Measurements from ENCODE around the gene CHPT1.
"Not testable (repeated sequence)": the region's sequence is repeated elsewhere in the genome, so short reads cannot be mapped to it uniquely, and the experiment has no call there.

The CHPT1 gene

DNA sequence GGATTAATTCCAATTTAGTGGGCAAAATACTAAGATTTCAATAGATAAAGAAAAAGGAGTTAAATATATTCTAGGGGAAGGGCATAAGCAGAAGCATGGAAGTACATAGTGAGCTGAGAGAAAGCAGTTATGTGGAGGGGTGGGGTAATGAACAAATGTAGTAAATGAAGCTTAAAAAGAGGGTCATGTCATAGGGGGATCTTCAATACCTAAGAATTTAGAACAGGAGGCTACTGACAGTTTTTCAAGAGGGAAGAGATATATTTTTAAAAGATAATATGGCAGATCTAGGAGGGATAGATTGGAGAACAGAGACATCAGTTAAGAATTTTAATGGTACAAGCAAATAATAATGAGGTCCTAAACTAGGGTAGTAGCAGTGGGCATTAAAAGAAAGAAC is 32.4 kb downstream of the CHPT1 start:
- H3K4me3 ChIP-seq (replicated peaks; ENCODE audit: insufficient read depth, low read length), result no peak overlapping the region
- no peaks in the 10 kb centered on the region for H3K27me3 ChIP-seq (ENCODE audit: insufficient read depth, poor library complexity, severe bottlenecking)
- TF ChIP-seq SPI1 (IDR thresholded peaks at IDR 0.05; ENCODE audit: borderline replicate concordance, low read depth), result no peak
- TF ChIP-seq GABPA (IDR thresholded peaks at IDR 0.05; ENCODE audit: low read depth), result no peak
- TF ChIP-seq POLR2AphosphoS5 (IDR thresholded peaks at IDR 0.05; ENCODE audit: low read depth), result no peak
- TF ChIP-seq, protein P1, sequence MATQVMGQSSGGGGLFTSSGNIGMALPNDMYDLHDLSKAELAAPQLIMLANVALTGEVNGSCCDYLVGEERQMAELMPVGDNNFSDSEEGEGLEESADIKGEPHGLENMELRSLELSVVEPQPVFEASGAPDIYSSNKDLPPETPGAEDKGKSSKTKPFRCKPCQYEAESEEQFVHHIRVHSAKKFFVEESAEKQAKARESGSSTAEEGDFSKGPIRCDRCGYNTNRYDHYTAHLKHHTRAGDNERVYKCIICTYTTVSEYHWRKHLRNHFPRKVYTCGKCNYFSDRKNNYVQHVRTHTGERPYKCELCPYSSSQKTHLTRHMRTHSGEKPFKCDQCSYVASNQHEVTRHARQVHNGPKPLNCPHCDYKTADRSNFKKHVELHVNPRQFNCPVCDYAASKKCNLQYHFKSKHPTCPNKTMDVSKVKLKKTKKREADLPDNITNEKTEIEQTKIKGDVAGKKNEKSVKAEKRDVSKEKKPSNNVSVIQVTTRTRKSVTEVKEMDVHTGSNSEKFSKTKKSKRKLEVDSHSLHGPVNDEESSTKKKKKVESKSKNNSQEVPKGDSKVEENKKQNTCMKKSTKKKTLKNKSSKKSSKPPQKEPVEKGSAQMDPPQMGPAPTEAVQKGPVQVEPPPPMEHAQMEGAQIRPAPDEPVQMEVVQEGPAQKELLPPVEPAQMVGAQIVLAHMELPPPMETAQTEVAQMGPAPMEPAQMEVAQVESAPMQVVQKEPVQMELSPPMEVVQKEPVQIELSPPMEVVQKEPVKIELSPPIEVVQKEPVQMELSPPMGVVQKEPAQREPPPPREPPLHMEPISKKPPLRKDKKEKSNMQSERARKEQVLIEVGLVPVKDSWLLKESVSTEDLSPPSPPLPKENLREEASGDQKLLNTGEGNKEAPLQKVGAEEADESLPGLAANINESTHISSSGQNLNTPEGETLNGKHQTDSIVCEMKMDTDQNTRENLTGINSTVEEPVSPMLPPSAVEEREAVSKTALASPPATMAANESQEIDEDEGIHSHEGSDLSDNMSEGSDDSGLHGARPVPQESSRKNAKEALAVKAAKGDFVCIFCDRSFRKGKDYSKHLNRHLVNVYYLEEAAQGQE (IDR thresholded peaks at IDR 0.05; ENCODE audit: insufficient replicate concordance, low read depth), result no peak
- TF ChIP-seq, protein P2, sequence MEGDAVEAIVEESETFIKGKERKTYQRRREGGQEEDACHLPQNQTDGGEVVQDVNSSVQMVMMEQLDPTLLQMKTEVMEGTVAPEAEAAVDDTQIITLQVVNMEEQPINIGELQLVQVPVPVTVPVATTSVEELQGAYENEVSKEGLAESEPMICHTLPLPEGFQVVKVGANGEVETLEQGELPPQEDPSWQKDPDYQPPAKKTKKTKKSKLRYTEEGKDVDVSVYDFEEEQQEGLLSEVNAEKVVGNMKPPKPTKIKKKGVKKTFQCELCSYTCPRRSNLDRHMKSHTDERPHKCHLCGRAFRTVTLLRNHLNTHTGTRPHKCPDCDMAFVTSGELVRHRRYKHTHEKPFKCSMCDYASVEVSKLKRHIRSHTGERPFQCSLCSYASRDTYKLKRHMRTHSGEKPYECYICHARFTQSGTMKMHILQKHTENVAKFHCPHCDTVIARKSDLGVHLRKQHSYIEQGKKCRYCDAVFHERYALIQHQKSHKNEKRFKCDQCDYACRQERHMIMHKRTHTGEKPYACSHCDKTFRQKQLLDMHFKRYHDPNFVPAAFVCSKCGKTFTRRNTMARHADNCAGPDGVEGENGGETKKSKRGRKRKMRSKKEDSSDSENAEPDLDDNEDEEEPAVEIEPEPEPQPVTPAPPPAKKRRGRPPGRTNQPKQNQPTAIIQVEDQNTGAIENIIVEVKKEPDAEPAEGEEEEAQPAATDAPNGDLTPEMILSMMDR (IDR thresholded peaks at IDR 0.05; ENCODE audit: insufficient read depth, low read length), result no peak
- no peak overlapping the region for H3K27ac ChIP-seq (replicated peaks)
- no peak for DNase-seq (ENCODE audit: low read depth in 1 of 2, low spot score in 1 of 2)

DNA sequence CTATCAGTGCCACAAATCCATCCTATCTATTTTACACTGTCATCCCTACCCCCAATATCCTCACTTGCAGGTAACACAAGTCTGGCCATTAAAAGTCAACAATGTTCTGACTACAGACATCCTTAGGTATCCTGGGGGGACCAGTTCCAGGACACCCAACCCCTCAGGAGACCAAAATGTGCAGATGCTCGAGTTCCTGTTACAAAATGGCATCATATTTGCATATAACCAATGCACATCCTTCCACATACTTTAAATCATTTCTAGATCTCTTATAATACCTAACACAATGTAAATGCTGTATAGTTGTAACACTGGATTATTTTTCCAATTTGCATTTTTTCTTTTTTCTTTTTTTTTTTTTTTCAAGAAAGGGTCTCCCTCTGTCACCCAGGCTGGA is 34.9 kb downstream of the CHPT1 start:
- Histone ChIP-seq H3K4me3 (replicated peaks; ENCODE audit: insufficient read depth, low read length) (no peak overlapping the region), H3K27me3 (ENCODE audit: insufficient read depth, poor library complexity, severe bottlenecking) (no peaks in the 10 kb centered on the region), H3K27ac (replicated peaks) (no peak overlapping the region)
- DNase-seq (ENCODE audit: low read depth in 1 of 2, low spot score in 1 of 2), result no peak
- TF ChIP-seq GABPA (IDR thresholded peaks at IDR 0.05; ENCODE audit: low read depth), result no peak
- no peak for TF ChIP-seq POLR2AphosphoS5 (IDR thresholded peaks at IDR 0.05; ENCODE audit: low read depth)
- no peak for TF ChIP-seq SPI1 (IDR thresholded peaks at IDR 0.05; ENCODE audit: borderline replicate concordance, low read depth)
- TF ChIP-seq, protein P2 (IDR thresholded peaks at IDR 0.05; ENCODE audit: insufficient read depth, low read length), result no peak
- TF ChIP-seq, protein P1 (IDR thresholded peaks at IDR 0.05; ENCODE audit: insufficient replicate concordance, low read depth), result no peak

DNA sequence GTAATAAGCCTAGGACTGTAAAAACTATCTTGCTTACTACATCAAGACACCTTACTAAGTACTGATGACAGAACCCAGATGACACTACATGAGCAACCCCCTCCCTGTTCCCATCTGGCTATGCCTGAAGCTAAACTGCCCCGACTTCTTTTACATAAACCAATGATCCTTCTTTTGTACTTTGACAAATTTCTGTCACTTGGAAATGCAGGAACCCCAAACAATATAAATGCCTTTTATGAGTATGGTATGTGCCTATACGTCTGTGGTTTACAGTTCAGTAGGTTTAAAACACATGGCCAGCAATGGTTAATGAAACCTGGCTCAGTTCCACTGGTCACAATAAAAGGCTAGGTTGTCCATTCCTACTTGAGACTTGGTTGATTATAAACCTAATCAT is 35.7 kb downstream of the CHPT1 start:
- DNase-seq (ENCODE audit: low read depth in 1 of 2, low spot score in 1 of 2), result no peak
- H3K4me3 ChIP-seq (replicated peaks; ENCODE audit: insufficient read depth, low read length), result no peak overlapping the region
- H3K27ac ChIP-seq (replicated peaks), result no peak overlapping the region
- no peaks in the 10 kb centered on the region for H3K27me3 ChIP-seq (ENCODE audit: insufficient read depth, poor library complexity, severe bottlenecking)
- TF ChIP-seq GABPA (IDR thresholded peaks at IDR 0.05; ENCODE audit: low read depth) (no peak), POLR2AphosphoS5 (IDR thresholded peaks at IDR 0.05; ENCODE audit: low read depth) (no peak), SPI1 (IDR thresholded peaks at IDR 0.05; ENCODE audit: borderline replicate concordance, low read depth) (no peak)
- TF ChIP-seq, protein P2 (IDR thresholded peaks at IDR 0.05; ENCODE audit: insufficient read depth, low read length), result no peak
- TF ChIP-seq, protein P1 (IDR thresholded peaks at IDR 0.05; ENCODE audit: insufficient replicate concordance, low read depth), result no peak

DNA sequence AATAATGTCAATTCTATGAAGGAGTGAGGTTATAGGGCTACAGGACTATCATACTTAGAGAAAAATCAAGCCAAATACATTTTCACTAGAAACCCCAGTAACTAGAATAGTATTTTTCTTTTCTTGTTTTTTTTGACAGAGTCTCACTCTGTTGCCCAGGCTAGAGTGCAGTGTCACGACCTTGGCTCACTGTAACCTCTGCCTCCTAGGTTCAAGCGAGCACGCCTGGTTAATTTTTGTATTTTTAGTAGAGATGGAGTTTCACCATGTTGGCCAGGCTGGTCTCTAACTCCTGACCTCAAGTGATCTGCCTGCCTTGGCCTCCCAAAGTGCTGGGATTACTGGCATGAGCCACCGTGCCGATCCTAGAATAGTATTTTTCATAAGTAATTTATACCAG is 37.0 kb downstream of the CHPT1 start:
- not testable (repeated sequence) for H3K4me3 ChIP-seq (replicated peaks; ENCODE audit: insufficient read depth, low read length); DNase-seq (ENCODE audit: low read depth in 1 of 2, low spot score in 1 of 2); H3K27me3 ChIP-seq (ENCODE audit: insufficient read depth, poor library complexity, severe bottlenecking); H3K27ac ChIP-seq (replicated peaks)
